Measurements from ENCODE around the gene USP25. TPM values are rescaled to one million over a fixed set of nuclear protein-coding genes. Genes with fewer than 3 reads are reported as not detected.
A peak's percentile ranks its signal among the peaks of the same experiment; 100 is the strongest.

The USP25 gene
- total RNA-seq, 2 donors from 2014 or later: 32.0 to 43.5 TPM

GRCh38 chr21:15895142-15896106, 165.6 kb downstream of the USP25 start:
- H3K9me3 ChIP-seq: peaks cover 2% of the 10 kb centered on the region
- H3K4me1 ChIP-seq (ENCODE audit: control insufficient read depth in 1 of 2, low read depth in 2 of 2): peaks cover 2 to 12% of the 10 kb centered on the region in 2 donors
- no peak for ATAC-seq (ENCODE audit: insufficient number of reproducible peaks, low FRiP score, low read depth)
- no peaks in the 10 kb centered on the region for H3K36me3 ChIP-seq
- TF ChIP-seq CTCF (IDR thresholded peaks at IDR 0.05): no peak
- no peak for DNase-seq (ENCODE audit: low spot score)
- H3K4me3 ChIP-seq: peak overlapping the region; percentile 26
- no peak overlapping the region for H3K27ac ChIP-seq
- no peaks in the 10 kb centered on the region for H3K27me3 ChIP-seq (replicated peaks; ENCODE audit: insufficient read depth)

GRCh38 chr21:15896501-15896900, 166.7 kb downstream of the USP25 start:
- Histone ChIP-seq H3K4me1 (ENCODE audit: control insufficient read depth in 1 of 2, low read depth in 2 of 2) (peaks cover 2 to 12% of the 10 kb centered on the region in 2 donors), H3K9me3 (peaks cover 8% of the 10 kb centered on the region), H3K27ac (no peak overlapping the region), H3K4me3 (no peak overlapping the region), H3K36me3 (no peaks in the 10 kb centered on the region), H3K27me3 (replicated peaks; ENCODE audit: insufficient read depth) (no peaks in the 10 kb centered on the region)
- no peak for TF ChIP-seq CTCF (IDR thresholded peaks at IDR 0.05)
- no peak for ATAC-seq (ENCODE audit: insufficient number of reproducible peaks, low FRiP score, low read depth)
- no peak for DNase-seq (ENCODE audit: low spot score)

- no peak for ATAC-seq (ENCODE audit: insufficient number of reproducible peaks, low FRiP score, low read depth)
- Histone ChIP-seq H3K9me3 (peaks cover 19% of the 10 kb centered on the region), H3K27ac (no peak overlapping the region), H3K36me3 (no peaks in the 10 kb centered on the region), H3K27me3 (replicated peaks; ENCODE audit: insufficient read depth) (no peaks in the 10 kb centered on the region), H3K4me3 (no peak overlapping the region), H3K4me1 (ENCODE audit: control insufficient read depth in 1 of 2, low read depth in 2 of 2) (no peaks in the 10 kb centered on the region)
- DNase-seq (ENCODE audit: low spot score): no peak
- TF ChIP-seq CTCF (IDR thresholded peaks at IDR 0.05): no peak
Observed at GRCh38 chr21:15904389-15904788, 174.6 kb downstream of the USP25 start.

GRCh38 chr21:15908187-15908586, 178.4 kb downstream of the USP25 start:
- no peak for TF ChIP-seq CTCF (IDR thresholded peaks at IDR 0.05)
- Histone ChIP-seq H3K4me3 (no peak overlapping the region), H3K27me3 (replicated peaks; ENCODE audit: insufficient read depth) (no peaks in the 10 kb centered on the region), H3K4me1 (ENCODE audit: control insufficient read depth in 1 of 2, low read depth in 2 of 2) (no peaks in the 10 kb centered on the region), H3K9me3 (peaks cover 6% of the 10 kb centered on the region), H3K36me3 (no peaks in the 10 kb centered on the region), H3K27ac (no peak overlapping the region)
- ATAC-seq (ENCODE audit: insufficient number of reproducible peaks, low FRiP score, low read depth) (no peak), DNase-seq (ENCODE audit: low spot score) (no peak)

- TF ChIP-seq CTCF (IDR thresholded peaks at IDR 0.05): no peak
- H3K9me3 ChIP-seq: no peaks in the 10 kb centered on the region
- DNase-seq (ENCODE audit: low spot score) (no peak), ATAC-seq (ENCODE audit: insufficient number of reproducible peaks, low FRiP score, low read depth) (no peak)
- no peaks in the 10 kb centered on the region for H3K36me3 ChIP-seq
- H3K27ac ChIP-seq: no peak overlapping the region
- H3K27me3 ChIP-seq (replicated peaks; ENCODE audit: insufficient read depth): no peaks in the 10 kb centered on the region
- H3K4me1 ChIP-seq (ENCODE audit: control insufficient read depth in 1 of 2, low read depth in 2 of 2): no peaks in the 10 kb centered on the region
- no peak overlapping the region for H3K4me3 ChIP-seq
Observed at GRCh38 chr21:15928196-15928595, 198.4 kb downstream of the USP25 start.

Data from thoracic aorta (tissue), 2 donors.